Right lobe of liver (tissue), 6 donors: ENCODE results near the gene PLEKHG4B. TPM values are rescaled to one million over a fixed set of nuclear protein-coding genes. Genes with fewer than 3 reads are reported as not detected.
A peak's percentile ranks its signal among the peaks of the same experiment; 100 is the strongest.

Source experiments
- ATAC-seq, 4 donors: fragments of 200-7000 bp; cut with Tn5 transposase; one replicate each; pipeline ENCODE4 v1.9.1; 2020; ENCODE audit warnings: mild to moderate bottlenecking in 4 of 4, moderate library complexity in 4 of 4
- DNase-seq, 3 donors: peaks; one replicate each; pipeline ENCODE4 v3.0.0-alpha.2; 2020
- H3K27ac ChIP-seq, 3 donors: fragments of 200-600 bp; one replicate each; pipeline ENCODE4 v1.8.0; 2022
- H3K27me3 ChIP-seq, 2 donors: fragments of 200-600 bp; one replicate each; pipeline ENCODE4 v1.8.0; 2022
- H3K36me3 ChIP-seq, 4 donors: fragments of 200-600 bp; sonication (generic) in 1 of 4; one replicate each; pipeline versions ENCODE4 v1.5.1 to v1.8.0; 2017 to 2022; ENCODE audit warnings: control low read depth in 1 of 4
- H3K4me1 ChIP-seq, 4 donors: fragments of 200-600 bp; sonication (generic) in 1 of 4; one replicate each; pipeline versions ENCODE4 v1.5.1 to v1.8.0; 2017 to 2022; ENCODE audit warnings: control low read depth in 1 of 4
- H3K4me3 ChIP-seq, 3 donors: fragments of 200-600 bp; one replicate each; pipeline ENCODE4 v1.8.0; 2022
- H3K9me3 ChIP-seq, 4 donors: fragments of 200-600 bp; sonication (generic) in 1 of 4; one replicate each; pipeline versions ENCODE4 v1.5.1 to v1.8.0; 2017 to 2022; ENCODE audit warnings: control low read depth in 1 of 4
- POLR2A ChIP-seq: fragments of 450-650 bp; IDR thresholded peaks from one replicate; pipeline ENCODE4 v1.6.1; 2017; ENCODE audit warnings: antibody characterized with exemption, mild to moderate bottlenecking
- WGBS: methylation state at CpG from one replicate; pipeline ENCODE4 v1.1.6; 2018; ENCODE audit warnings: low coverage, low lambda C conversion rate; ENCODE audit not compliant: insufficient coverage; ENCODE audit errors: missing lambda C conversion rate; 5-methylcytosine and 5-hydroxymethylcytosine counted together
- intact Hi-C, 2 donors: fragments of 100-400 bp; cut with DNase I; formaldehyde crosslinking; loops; one replicate each; pipeline versions ENCODE4 v1.11.2 to v1.14.1; 2022
- total RNA-seq, 6 experiments: library from RNA; depleted of rRNA in 2 of 6; stranded (reverse); fragments of >200 nt in 2 of 6; fragmentation: NEBNext Ultra II Directional in 3 of 6; extraction: Animal tissue kit (Norgen Biotek cat#: 25700) in 3 of 6; gene quantifications; one replicate each; pipeline versions ENCODE4 v1.1.0 to v1.2.4, GENCODE V29; 2016 to 2023
- TF ChIP-seq, protein P1 (sequence below), 4 donors: fragments of 200-600 bp in 3 of 4; fragments of 450-650 bp in 1 of 4; IDR thresholded peaks; one replicate each; pipeline versions ENCODE4 v1.5.1 to v1.8.0; 2016 to 2022; ENCODE audit warnings: antibody characterized with exemption in 4 of 4, mild to moderate bottlenecking in 2 of 4
- donor health status: DM: no; HTN: yes; CAD: no.
- donor health status: DM: no; HTN: no; CAD: no.
- donor health status: DM: no; HTN: no; CAD: no.
- donor health status: DM: no; HTN: yes; CAD: no.
- donor health status: DM: no; HTN: yes; CAD: no.

Gene PLEKHG4B
- total RNA-seq, 6 experiments from 2014 or later: 0.13 to 0.18 TPM; not detected in 4

DNA sequence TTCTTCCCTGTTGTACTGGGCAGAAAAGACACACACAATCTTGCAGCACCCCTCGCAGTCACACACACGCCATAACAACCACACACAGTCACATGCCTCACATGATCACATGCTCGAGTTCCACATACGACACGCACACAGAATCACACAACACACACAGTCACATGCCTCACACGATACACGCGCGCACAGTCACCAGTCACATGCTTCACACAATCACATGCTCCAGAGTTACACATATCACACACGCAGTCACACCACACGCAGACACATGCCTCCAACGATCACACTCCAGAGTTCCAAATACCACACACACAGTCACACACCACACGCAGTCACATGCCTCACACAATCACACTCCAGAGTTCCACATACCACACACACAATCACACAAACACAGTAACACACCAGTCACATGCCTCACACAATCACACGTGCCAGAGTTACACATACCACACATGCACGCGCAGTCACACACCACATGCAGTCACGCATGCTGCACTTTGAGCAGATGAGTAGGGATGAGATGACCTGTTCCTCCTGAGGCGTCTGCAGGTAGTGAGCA is 50.4 kb downstream of the PLEKHG4B start:
- ATAC-seq: no peak

DNA sequence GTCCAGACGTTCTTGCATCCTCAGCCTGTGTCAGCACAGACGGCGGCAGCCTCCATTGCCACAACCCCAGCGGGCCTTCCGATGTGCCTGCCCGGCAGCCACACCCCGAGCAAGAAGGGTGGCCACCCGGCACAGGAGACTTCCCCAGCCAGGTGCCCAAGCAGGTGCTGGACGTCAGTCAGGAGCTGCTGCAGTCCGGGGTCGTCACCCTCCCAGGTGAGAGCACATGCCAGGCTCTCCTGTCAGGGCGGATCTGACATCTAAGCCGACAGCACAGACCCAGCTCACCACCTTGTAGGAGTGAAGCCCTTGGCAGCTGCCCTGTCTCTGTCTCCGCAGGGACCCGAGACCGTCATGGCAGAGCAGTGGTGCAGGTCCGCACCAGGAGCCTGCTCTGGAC is 51.1 kb downstream of the PLEKHG4B start:
- ATAC-seq (peak in 1 of 4 donors; percentile 3), DNase-seq (no peak)
- intact Hi-C loops: no loop called here
- no peaks in the 10 kb centered on the region for H3K36me3 ChIP-seq
- H3K4me3 ChIP-seq: no peak overlapping the region
- TF ChIP-seq POLR2A: no peak
- TF ChIP-seq, protein P1, sequence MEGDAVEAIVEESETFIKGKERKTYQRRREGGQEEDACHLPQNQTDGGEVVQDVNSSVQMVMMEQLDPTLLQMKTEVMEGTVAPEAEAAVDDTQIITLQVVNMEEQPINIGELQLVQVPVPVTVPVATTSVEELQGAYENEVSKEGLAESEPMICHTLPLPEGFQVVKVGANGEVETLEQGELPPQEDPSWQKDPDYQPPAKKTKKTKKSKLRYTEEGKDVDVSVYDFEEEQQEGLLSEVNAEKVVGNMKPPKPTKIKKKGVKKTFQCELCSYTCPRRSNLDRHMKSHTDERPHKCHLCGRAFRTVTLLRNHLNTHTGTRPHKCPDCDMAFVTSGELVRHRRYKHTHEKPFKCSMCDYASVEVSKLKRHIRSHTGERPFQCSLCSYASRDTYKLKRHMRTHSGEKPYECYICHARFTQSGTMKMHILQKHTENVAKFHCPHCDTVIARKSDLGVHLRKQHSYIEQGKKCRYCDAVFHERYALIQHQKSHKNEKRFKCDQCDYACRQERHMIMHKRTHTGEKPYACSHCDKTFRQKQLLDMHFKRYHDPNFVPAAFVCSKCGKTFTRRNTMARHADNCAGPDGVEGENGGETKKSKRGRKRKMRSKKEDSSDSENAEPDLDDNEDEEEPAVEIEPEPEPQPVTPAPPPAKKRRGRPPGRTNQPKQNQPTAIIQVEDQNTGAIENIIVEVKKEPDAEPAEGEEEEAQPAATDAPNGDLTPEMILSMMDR (IDR thresholded peaks at IDR 0.05): no peak
- H3K9me3 ChIP-seq: no peaks in the 10 kb centered on the region
- no peaks in the 10 kb centered on the region for H3K27me3 ChIP-seq
- H3K4me1 ChIP-seq: no peaks in the 10 kb centered on the region
- 60% methylated on average over 2 of the region's 17 CpGs for WGBS
- no peak overlapping the region for H3K27ac ChIP-seq

More for the DNA sequence above, 50.4 kb downstream of the PLEKHG4B start:
- Histone ChIP-seq H3K27ac (no peak overlapping the region), H3K9me3 (no peaks in the 10 kb centered on the region), H3K4me1 (no peaks in the 10 kb centered on the region), H3K4me3 (no peak overlapping the region), H3K27me3 (no peaks in the 10 kb centered on the region), H3K36me3 (no peaks in the 10 kb centered on the region)
- WGBS: 76% methylated on average over 11 of the region's 18 CpGs
- intact Hi-C loops: no loop called here
- no peak for DNase-seq
- TF ChIP-seq, protein P1 (IDR thresholded peaks at IDR 0.05): no peak
- TF ChIP-seq POLR2A: no peak

DNA sequence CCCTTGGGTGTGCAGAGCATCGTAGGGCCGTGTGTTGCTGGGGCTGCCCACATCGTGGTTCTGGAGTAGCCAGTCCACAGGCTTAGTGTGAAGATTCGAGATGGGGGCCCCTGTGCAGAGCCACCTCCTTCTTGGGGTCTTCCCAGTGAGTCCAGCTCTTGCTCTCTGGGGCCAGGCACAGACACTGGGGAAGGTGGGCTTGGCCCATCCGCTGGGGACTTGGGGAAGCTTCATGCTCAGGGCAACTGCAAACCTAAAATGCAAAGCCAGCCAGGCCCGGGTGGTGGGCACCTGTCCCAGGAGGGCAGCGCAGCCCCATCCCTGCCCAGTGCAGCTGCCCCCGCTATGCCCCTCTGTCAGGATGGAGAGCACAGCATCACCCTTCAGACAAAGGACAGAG is 53.0 kb downstream of the PLEKHG4B start:
- Histone ChIP-seq H3K27ac (no peak overlapping the region), H3K27me3 (no peaks in the 10 kb centered on the region), H3K36me3 (no peaks in the 10 kb centered on the region), H3K4me1 (no peaks in the 10 kb centered on the region), H3K4me3 (no peak overlapping the region), H3K9me3 (no peaks in the 10 kb centered on the region)
- no peak for DNase-seq
- WGBS: 90% methylated on average over 4 of the region's 8 CpGs
- TF ChIP-seq, protein P1 (IDR thresholded peaks at IDR 0.05): no peak
- TF ChIP-seq POLR2A: no peak
- ATAC-seq: no peak
- intact Hi-C loops: no loop called here

DNA sequence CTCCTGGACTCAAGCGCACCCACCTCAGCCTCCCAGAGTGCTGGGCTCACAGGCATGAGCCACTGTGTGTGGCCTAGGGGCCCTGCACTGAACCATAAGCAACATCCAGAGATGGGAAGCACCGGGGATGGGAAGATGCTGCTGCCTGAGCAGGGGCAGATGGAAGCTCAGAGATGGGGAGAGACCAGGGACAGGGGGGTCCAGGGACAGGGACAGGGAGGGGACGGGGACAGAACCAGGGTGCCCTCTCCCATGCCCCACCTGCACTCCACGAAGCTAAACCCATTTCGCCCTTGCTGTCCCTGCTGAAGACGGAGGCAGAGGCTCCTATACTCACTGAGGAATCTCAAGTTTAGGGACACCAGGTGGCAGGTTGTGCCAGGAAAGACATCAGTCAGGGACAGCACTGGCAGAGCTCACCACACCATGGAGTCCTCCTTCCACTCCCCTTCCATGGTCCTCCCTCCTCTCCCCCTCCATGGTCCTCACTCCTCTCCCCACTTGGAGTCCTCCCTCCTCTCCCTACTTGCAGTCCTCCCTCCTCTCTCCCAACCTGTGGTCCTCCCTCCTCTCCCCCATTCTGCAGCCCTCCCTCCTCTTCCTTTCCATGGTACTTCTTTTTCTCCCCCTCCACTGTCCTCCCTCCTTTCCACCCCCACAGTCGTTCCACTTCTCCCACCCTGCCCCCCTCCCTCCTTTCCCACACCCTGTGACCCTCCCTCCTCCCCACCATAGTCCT is 53.8 kb downstream of the PLEKHG4B start:
- intact Hi-C loops: no loop called here
- TF ChIP-seq POLR2A: no peak
- TF ChIP-seq, protein P1 (IDR thresholded peaks at IDR 0.05): no peak
- no peak overlapping the region for H3K27ac ChIP-seq
- no peaks in the 10 kb centered on the region for H3K27me3 ChIP-seq
- H3K9me3 ChIP-seq: no peaks in the 10 kb centered on the region
- DNase-seq (no peak), ATAC-seq (peak in 1 of 4 donors; percentile 28)
- no peaks in the 10 kb centered on the region for H3K36me3 ChIP-seq
- WGBS: 29% methylated on average over 1 of the region's 7 CpGs
- H3K4me3 ChIP-seq: no peak overlapping the region
- H3K4me1 ChIP-seq: no peaks in the 10 kb centered on the region
